ENCODE results near the gene CDK14. TPM values are rescaled to one million over a fixed set of nuclear protein-coding genes. Genes with fewer than 3 reads are reported as not detected.

Gene CDK14
- total and polyA plus RNA-seq, 10 of the 15 experiments (the other 5 are each of a cell fraction or from before 2014, with no cell fraction given) = 6.5 to 61.3 (median 24.2) TPM

- no peak for ATAC-seq
- no peak overlapping the region for H3K9ac ChIP-seq (ENCODE audit: control insufficient read depth, insufficient read depth, low read length)
- no peak overlapping the region for H2AFZ ChIP-seq (ENCODE audit: control insufficient read depth, low read depth, low read length)
- intact Hi-C loops (cut with micrococcal nuclease; ENCODE audit: unreplicated experiment) (no loop called here), in situ Hi-C loops (cut with MboI) (no loop called here)
- ChIA-PET POLR2A (no interaction called here), SMC1A (ENCODE audit: uncharacterized antibody, unreplicated experiment) (interaction anchor here (0.5 to 1.1 kb wide), 4 partner anchors 14 to 377 kb away, joined by 3 read pairs; no protein-coding TSS in a partner anchor), CTCF (interaction anchor here (1.3 to 1.4 kb wide), 2 partner anchors 27 to 29 kb away, joined by 3 to 4 read pairs; no protein-coding TSS in a partner anchor), RAD21 (ENCODE audit: unreplicated experiment) (interaction anchor here (1.0 kb wide), 1 partner anchor 11 kb away, joined by 3 read pairs; no protein-coding TSS in a partner anchor)
- H4K20me1 ChIP-seq (ENCODE audit: control insufficient read depth, insufficient read depth) = no peaks in the 10 kb centered on the region
- BruUV-seq (replicated peaks) = no TSS peak
- H3K27ac ChIP-seq (ENCODE audit: control insufficient read depth, insufficient read depth) = no peak overlapping the region
- WGBS (ENCODE audit: insufficient coverage, insufficient replicate concordance, low lambda C conversion rate, missing lambda C conversion rate) = 86% methylated on average over 1 of the region's 1 CpG
- H3K27me3 ChIP-seq (replicated peaks in 1 of 2; ENCODE audit: control insufficient read depth in 2 of 2, insufficient read depth in 2 of 2, low read length in 1 of 2) = no peaks in the 10 kb centered on the region
- no peaks in the 10 kb centered on the region for H3K79me2 ChIP-seq (ENCODE audit: control insufficient read depth, insufficient read depth, low read length)
- H3K36me3 ChIP-seq (ENCODE audit: control insufficient read depth in 2 of 2, insufficient read depth in 2 of 2, low read length in 1 of 2) = no peaks in the 10 kb centered on the region
- TF ChIP-seq POLR2AphosphoS5 (IDR thresholded peaks at IDR 0.05; ENCODE audit: low read length) (no peak), DPF2 (IDR thresholded peaks at IDR 0.05) (no peak), HDAC6 (IDR thresholded peaks at IDR 0.05; ENCODE audit: unreplicated experiment) (no peak), YY1 (IDR thresholded peaks at IDR 0.05; ENCODE audit: low read depth, low read length) (no peak), EP300 (IDR thresholded peaks at IDR 0.05; ENCODE audit: borderline replicate concordance in 1 of 2, control insufficient read depth in 1 of 2, low read depth in 2 of 2, low read length in 2 of 2) (no peak), EED (IDR thresholded peaks at IDR 0.05; ENCODE audit: low read depth) (no peak), SUZ12 (IDR thresholded peaks at IDR 0.05; ENCODE audit: unreplicated experiment) (no peak), BACH1 (IDR thresholded peaks at IDR 0.05; ENCODE audit: borderline replicate concordance) (no peak), KLF5 (IDR thresholded peaks at IDR 0.05; ENCODE audit: partially characterized antibody) (no peak), POLR2A (IDR thresholded peaks at IDR 0.05; ENCODE audit: low read depth, low read length) (no peak), CHD2 (IDR thresholded peaks at IDR 0.05; ENCODE audit: borderline replicate concordance, low read depth, low read length) (no peak), NKRF (conservative IDR thresholded peaks at IDR 0.05) (no peak), ZBTB4 (CRISPR knock-in tag; IDR thresholded peaks at IDR 0.05) (no peak)
- H3K4me3 ChIP-seq = no peak overlapping the region
- DNase-seq (ENCODE audit: low read depth, low spot score) = no peak
- no peak for FAIRE-seq
- H3K4me1 ChIP-seq (ENCODE audit: control insufficient read depth, insufficient read depth, low read length) = peaks cover 36% of the 10 kb centered on the region
- H3K4me2 ChIP-seq (ENCODE audit: control insufficient read depth, insufficient read depth) = no peak overlapping the region
- H3K9me3 ChIP-seq (replicated peaks; ENCODE audit: control insufficient read depth, insufficient read depth, low read length) = no peaks in the 10 kb centered on the region; the same call in 2 of the 3 replicates
Measured at GRCh38 chr7:90657481-90657880, 61.4 kb downstream of the CDK14 start.

Data from GM12878 (cell line).